Measurements from ENCODE around the gene ALDH2. TPM values are rescaled to one million over a fixed set of nuclear protein-coding genes. Genes with fewer than 3 reads are reported as not detected.
"Not testable (repeated sequence)": the region's sequence is repeated elsewhere in the genome, so short reads cannot be mapped to it uniquely, and the experiment has no call there.

The ALDH2 gene
- total RNA-seq: 100 to 1,000 TPM in 1 of 4 donors, 10 to 100 TPM in 3; 13.1 to 102 (median 73.5) TPM

DNA sequence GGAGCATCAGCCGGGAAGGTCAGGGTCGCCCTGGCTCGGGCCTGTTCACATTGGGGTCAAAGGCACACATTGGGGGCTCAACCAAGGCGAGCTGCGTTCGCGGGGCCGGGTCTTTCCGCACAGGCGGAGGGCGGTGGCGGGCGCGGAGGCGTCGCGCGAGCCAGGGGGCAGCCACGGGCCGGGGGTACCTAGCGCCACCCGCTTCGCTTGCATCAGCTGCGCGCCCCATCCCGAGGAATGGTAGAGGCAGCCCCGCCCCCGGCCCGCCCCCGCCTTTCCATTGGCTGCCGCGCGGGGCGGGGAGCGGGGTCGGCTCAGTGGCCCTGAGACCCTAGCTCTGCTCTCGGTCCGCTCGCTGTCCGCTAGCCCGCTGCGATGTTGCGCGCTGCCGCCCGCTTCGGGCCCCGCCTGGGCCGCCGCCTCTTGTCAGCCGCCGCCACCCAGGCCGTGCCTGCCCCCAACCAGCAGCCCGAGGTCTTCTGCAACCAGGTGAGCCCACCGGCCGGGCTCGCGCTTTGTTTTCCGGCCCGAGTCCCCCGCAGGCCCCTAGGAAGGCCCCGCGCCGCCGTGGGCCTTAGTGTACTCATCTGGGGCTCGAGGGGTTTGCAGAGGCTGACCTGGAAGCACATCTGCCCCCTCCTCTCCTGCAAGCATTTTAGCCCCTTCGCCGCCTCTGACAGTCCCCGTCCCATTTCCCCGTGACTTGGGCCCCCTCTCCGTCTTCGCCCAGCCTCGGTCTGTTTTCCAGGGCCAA, at the start of gene ALDH2:
Gene ALDH2 (plus strand): TSS at position 326 of the 754 bp plus-strand sequence. CDS start 50 bp downstream, at position 376.
- peak; percentile 81 to 82 for DNase-seq
- H3K27me3 ChIP-seq: no peaks in the 10 kb centered on the region
- no peaks in the 10 kb centered on the region for H3K36me3 ChIP-seq
- TF ChIP-seq, protein P1, sequence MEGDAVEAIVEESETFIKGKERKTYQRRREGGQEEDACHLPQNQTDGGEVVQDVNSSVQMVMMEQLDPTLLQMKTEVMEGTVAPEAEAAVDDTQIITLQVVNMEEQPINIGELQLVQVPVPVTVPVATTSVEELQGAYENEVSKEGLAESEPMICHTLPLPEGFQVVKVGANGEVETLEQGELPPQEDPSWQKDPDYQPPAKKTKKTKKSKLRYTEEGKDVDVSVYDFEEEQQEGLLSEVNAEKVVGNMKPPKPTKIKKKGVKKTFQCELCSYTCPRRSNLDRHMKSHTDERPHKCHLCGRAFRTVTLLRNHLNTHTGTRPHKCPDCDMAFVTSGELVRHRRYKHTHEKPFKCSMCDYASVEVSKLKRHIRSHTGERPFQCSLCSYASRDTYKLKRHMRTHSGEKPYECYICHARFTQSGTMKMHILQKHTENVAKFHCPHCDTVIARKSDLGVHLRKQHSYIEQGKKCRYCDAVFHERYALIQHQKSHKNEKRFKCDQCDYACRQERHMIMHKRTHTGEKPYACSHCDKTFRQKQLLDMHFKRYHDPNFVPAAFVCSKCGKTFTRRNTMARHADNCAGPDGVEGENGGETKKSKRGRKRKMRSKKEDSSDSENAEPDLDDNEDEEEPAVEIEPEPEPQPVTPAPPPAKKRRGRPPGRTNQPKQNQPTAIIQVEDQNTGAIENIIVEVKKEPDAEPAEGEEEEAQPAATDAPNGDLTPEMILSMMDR (IDR thresholded peaks at IDR 0.05): peak in 2 of 4 experiments; percentile 29 to 32
- TF ChIP-seq POLR2A (IDR thresholded peaks at IDR 0.05): peak; percentile 72 to 90
- H3K4me1 ChIP-seq: peaks cover 8 to 10% of the 10 kb centered on the region in 2 donors
- intact Hi-C loops (cut with DNase I; ENCODE audit: low total_unique reads): no loop called here
- peak within 1 kb of the TSS; percentile 83 to 92 for H3K27ac ChIP-seq
- H3K4me3 ChIP-seq: peak within 1 kb of the TSS; percentile 76 to 86
- H3K9me3 ChIP-seq: no peaks in the 10 kb centered on the region

DNA sequence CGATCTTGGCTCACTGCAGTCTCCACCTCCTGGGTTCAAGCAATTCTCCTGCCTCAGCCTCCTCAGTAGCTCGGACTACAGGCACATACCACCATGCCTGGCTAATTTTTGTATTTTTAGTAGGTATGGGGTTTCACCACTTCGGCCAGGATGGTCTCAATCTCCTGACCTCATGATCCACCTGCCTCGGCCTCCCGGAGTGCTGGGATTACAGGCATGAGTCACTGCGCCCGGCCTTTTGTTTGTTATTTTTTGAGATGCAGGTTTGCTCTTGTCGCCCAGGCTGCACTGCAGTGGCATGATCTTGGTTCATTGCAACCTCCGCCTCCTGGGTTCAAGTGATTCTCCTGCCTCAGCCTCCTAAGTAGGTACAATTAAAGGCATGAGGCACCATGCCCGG, 47.4 kb upstream of the ALDH2 start:
- H3K27ac ChIP-seq; H3K4me3 ChIP-seq; DNase-seq; H3K4me1 ChIP-seq; intact Hi-C loops (cut with DNase I; ENCODE audit: low total_unique reads); H3K9me3 ChIP-seq; H3K36me3 ChIP-seq; H3K27me3 ChIP-seq: not testable (repeated sequence)

DNA sequence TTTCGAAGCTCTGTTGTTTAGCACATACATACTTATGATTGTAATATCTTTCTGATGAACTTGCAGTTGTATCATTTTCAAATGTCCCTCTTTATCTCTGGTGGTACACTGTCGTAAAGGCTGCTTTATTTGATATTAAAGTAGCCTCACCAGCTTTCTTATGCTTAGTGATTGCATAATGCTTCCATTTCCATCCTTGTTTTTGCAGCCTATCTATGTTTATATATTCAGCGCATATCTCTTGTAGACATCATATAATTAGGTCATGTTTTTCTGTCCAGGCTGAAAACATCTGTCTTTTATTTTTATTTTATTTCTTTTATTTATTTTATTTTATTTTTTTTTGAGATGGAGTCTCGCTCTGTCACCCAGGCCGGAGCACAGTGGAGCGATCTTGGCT, 46.3 kb upstream of the ALDH2 start:
- Histone ChIP-seq H3K9me3 (no peaks in the 10 kb centered on the region), H3K4me1 (no peaks in the 10 kb centered on the region), H3K36me3 (no peaks in the 10 kb centered on the region), H3K27me3 (no peaks in the 10 kb centered on the region), H3K4me3 (no peak overlapping the region), H3K27ac (no peak overlapping the region)
- no peak for TF ChIP-seq POLR2A (IDR thresholded peaks at IDR 0.05)
- TF ChIP-seq, protein P1 (IDR thresholded peaks at IDR 0.05): no peak
- intact Hi-C loops (cut with DNase I; ENCODE audit: low total_unique reads): no loop called here
- DNase-seq: no peak

DNA sequence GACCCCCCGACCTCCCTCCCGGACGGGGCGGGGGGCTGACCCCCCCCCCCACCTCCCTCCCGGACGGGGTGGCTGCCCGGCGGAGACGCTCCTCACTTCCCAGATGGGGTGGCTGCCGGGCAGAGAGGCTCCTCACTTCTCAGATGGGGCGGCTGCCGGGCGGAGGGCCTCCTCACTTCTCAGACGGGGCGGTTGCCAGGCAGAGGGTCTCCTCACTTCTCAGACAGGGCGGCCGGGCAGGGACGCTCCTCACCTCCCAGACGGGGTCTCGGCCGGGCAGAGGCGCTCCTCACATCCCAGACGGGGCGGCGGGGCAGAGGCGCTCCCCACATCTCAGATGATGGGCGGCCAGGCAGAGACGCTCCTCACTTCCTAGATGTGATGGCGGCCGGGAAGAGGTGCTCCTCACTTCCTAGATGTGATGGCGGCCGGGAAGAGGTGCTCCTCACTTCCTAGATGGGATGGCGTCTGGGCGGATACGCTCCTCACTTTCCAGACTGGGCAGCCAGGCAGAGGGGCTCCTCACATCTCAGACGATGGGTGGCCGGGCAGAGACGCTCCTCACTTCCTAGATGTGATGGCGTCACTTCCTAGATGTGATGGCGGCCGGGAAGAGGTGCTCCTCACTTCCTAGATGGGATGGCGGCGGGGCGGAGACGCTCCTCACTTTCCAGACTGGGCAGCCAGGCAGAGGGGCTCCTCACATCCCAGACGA, 42.9 kb upstream of the ALDH2 start:
- H3K36me3 ChIP-seq; H3K27ac ChIP-seq; intact Hi-C loops (cut with DNase I; ENCODE audit: low total_unique reads); H3K9me3 ChIP-seq; H3K27me3 ChIP-seq; H3K4me1 ChIP-seq; DNase-seq; H3K4me3 ChIP-seq: not testable (repeated sequence)

DNA sequence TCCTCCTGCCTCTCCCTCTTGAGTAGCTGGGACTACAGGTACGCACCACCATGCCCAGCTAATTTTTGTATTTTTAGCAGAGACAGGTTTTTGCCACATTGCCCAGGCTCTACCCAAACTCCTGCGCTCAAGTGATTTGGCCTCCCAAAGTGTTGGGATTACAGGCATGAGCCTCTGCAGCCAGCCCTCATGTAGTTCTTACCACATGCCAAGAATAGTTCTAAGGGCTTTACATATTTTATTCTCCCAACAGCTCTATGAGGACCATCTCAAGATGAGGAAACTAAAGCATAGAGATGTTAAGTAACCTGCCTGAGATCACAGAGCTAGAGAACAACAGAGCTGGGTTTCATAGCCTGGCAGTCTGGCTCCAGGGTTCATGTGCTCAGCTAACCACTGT, 37.9 kb upstream of the ALDH2 start:
- no peak overlapping the region for H3K4me3 ChIP-seq
- DNase-seq: no peak
- no peaks in the 10 kb centered on the region for H3K36me3 ChIP-seq
- intact Hi-C loops (cut with DNase I; ENCODE audit: low total_unique reads): no loop called here
- H3K27ac ChIP-seq: no peak overlapping the region
- H3K4me1 ChIP-seq: no peaks in the 10 kb centered on the region
- H3K27me3 ChIP-seq: no peaks in the 10 kb centered on the region
- no peaks in the 10 kb centered on the region for H3K9me3 ChIP-seq
- TF ChIP-seq, protein P1 (IDR thresholded peaks at IDR 0.05): no peak
- TF ChIP-seq POLR2A (IDR thresholded peaks at IDR 0.05): no peak

DNA sequence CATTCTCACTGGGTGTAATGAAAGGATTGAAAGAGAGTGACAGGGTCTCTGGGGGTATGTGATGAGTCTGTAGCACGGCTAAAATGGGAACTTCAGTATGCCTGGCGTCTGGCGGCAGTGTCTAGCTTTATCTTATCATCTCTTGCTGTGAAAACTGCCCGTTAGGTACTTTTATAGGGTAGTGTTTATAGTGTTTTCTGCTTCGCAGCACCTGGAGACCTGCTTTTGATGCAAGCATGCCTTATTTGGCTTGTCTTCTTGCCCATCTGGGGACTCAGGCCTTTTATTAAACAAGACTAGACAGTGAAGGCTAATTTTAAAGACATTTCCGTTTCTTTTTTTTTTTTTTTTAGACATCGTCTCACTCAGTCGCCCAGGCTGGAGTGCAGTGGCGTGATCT, 36.3 kb upstream of the ALDH2 start:
- Histone ChIP-seq H3K27ac (no peak overlapping the region), H3K27me3 (no peaks in the 10 kb centered on the region), H3K4me3 (no peak overlapping the region), H3K9me3 (no peaks in the 10 kb centered on the region), H3K36me3 (no peaks in the 10 kb centered on the region), H3K4me1 (no peaks in the 10 kb centered on the region)
- intact Hi-C loops (cut with DNase I; ENCODE audit: low total_unique reads): no loop called here
- TF ChIP-seq, protein P1 (IDR thresholded peaks at IDR 0.05): no peak
- TF ChIP-seq POLR2A (IDR thresholded peaks at IDR 0.05): no peak
- DNase-seq: no peak

Measured in uterus (tissue), 4 donors.